GM12891 (cell line): ENCODE measurements around the gene NELFB.

Source experiments
- DNase-seq: peaks from one replicate; pipeline ENCODE4 v3.0.0; 2011; ENCODE audit warnings: low spot score; ENCODE audit not compliant: insufficient read length
- FAIRE-seq: peaks from 2 replicates; lab custom pipeline; 2011; peaks lifted over from hg19 to GRCh38; lab: Jason Lieb, UNC
- PAX5 ChIP-seq: IDR thresholded peaks from 2 replicates; pipeline ENCODE4 v1.6.1; 2011; ENCODE audit warnings: low read length, moderate library complexity, mild to moderate bottlenecking; ENCODE audit not compliant: insufficient read depth, severe bottlenecking
- POLR2A ChIP-seq: IDR thresholded peaks from 2 replicates; pipeline ENCODE4 v1.6.1; 2011; ENCODE audit warnings: low read depth, low read length, control low read depth
- POLR2AphosphoS5 ChIP-seq: IDR thresholded peaks from 2 replicates; pipeline ENCODE4 v1.6.1; 2011; ENCODE audit warnings: low read depth, low read length, control low read depth
- POU2F2 ChIP-seq: IDR thresholded peaks from 2 replicates; pipeline ENCODE4 v1.6.1; 2011; ENCODE audit warnings: low read depth, mild to moderate bottlenecking, control low read depth, low read length, moderate library complexity
- SPI1 ChIP-seq: IDR thresholded peaks from 2 replicates; pipeline ENCODE4 v1.6.1; 2011; ENCODE audit warnings: low read depth, low read length, control low read depth
- TAF1 ChIP-seq: IDR thresholded peaks from 2 replicates; pipeline ENCODE4 v1.6.1; 2011; ENCODE audit warnings: low read depth, low read length, control low read depth

NELFB gene

DNA sequence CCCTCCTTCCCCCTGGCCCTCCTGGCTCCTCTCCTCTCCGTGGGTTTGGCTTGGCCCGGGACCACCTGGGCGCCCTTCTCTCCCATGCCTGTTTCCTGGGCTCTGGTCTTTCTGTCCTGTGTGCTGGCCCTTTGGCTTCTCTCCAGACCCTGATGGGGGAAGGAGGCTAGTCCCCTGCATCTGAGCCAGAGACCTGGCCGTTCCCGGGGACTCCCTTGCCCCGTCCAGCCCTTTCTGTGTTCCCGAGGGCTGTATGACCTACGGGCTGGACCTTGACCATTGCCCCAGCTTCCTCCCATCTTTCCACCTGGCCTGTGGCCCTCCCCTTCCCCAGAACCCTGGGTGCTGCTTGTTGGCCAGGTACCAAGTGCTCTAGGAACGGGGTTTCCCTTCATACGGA is 8.4 kb downstream of the NELFB start:
- no peak for TF ChIP-seq SPI1
- TF ChIP-seq POLR2AphosphoS5: no peak
- no peak for TF ChIP-seq POU2F2
- no peak for TF ChIP-seq POLR2A
- TF ChIP-seq PAX5: no peak
- no peak for DNase-seq
- FAIRE-seq: no peak

DNA sequence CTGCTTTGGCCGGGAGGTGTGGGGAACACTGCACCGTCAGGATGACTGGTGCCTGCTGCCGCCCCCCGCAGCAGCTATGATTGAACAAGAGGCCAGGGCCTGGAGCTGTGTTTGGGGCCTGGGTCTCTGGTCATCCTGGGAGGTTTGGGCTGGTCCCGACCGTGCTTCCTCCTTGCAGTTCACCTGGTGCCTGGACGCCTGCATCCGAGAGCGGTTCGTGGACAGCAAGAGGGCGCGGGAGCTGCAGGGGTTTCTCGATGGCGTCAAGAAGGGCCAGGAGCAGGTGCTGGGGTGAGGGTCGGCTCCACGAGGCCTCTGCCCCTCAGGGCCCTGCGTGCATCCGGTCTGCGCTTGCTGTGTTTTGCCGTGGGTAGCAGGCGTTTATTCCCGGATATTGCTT is 8.9 kb downstream of the NELFB start:
- no peak for DNase-seq
- TF ChIP-seq POLR2A (no peak), SPI1 (no peak), POLR2AphosphoS5 (no peak), PAX5 (no peak), POU2F2 (no peak), TAF1 (no peak)
- FAIRE-seq: no peak

- no peak for FAIRE-seq
- no peak for TF ChIP-seq TAF1
- TF ChIP-seq PAX5: no peak
- no peak for TF ChIP-seq POU2F2
- no peak for TF ChIP-seq SPI1
- TF ChIP-seq POLR2A: no peak
- no peak for TF ChIP-seq POLR2AphosphoS5
- no peak for DNase-seq
Observed at GRCh38 chr9:137265496-137266161, 10.5 kb downstream of the NELFB start.

- TF ChIP-seq PAX5 (no peak), TAF1 (no peak), POU2F2 (no peak), SPI1 (no peak), POLR2A (no peak), POLR2AphosphoS5 (no peak)
- no peak for FAIRE-seq
- no peak for DNase-seq
Observed at GRCh38 chr9:137266162-137266527, 11.0 kb downstream of the NELFB start.

DNA sequence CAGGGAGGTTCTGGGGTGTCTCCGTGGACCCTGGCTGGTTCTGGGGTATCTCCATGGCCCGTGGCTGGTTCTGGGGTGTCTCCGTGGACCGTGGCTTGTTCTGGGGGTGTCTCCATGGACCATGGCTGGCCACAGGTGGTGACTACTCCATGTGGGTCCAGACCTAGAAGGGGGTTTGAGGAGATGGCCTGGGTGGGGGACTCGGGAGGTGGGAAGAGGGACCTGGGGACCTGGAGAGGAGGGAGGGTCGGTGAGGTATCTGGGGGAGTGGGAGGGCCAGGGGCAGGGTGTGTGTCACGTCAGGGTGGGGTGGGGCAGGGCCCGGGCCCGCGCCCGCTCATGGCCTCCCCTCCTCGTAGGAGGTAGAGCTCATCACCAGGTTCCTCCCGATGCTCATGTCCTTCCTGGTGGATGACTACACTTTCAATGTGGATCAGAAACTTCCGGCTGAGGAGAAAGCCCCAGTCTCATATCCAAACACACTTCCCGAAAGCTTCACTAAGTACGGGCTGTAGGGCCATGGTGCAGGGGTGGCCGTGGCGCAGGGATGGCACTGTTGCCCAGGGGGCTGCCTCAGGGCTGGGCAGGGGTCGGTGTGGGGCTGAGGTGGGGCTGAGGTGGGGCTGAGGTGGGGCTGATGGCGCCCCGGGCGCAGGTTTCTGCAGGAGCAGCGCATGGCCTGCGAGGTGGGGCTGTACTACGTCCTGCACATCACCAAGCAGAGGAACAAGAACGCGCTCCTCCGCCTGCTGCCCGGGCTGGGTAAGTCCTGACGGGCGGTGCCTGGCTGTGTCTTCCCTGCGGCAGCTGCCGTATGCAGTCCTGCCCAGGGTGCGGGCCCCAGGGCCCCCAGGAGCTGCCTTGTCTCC is 11.7 kb downstream of the NELFB start:
- TF ChIP-seq PAX5 (no peak), POLR2A (no peak), TAF1 (no peak), POU2F2 (no peak), SPI1 (no peak), POLR2AphosphoS5 (no peak)
- FAIRE-seq (no peak), DNase-seq (no peak)

DNA sequence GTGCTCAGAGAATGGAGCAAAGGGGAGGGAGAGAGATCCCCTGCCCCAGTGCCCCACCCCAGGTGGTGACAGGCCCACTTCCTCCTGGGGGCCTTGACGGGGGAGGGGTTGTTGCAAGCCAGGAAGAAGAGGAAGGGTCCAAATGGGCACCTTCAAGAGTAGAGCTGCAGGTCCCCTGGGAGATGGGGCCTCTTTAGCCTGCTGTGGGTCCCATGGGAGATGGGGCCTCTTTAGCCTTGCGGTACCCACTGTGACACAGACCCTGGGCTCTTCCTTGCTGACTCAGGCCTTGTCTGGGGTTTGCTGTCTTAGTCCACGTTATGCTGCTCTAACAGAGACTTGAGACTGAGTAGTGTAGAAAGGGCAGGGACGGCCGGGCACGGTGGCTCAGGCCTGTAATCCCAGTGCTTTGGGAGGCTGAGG is 12.8 kb downstream of the NELFB start:
- no peak for FAIRE-seq
- no peak for DNase-seq
- TF ChIP-seq POLR2A (no peak), TAF1 (no peak), PAX5 (no peak), POLR2AphosphoS5 (no peak), SPI1 (no peak), POU2F2 (no peak)

GRCh38 chr9:137268538-137269201 is 13.5 kb downstream of the NELFB start:
- DNase-seq (no peak), FAIRE-seq (peak; percentile 48)
- TF ChIP-seq PAX5: no peak
- TF ChIP-seq POU2F2: no peak
- TF ChIP-seq TAF1: no peak
- no peak for TF ChIP-seq POLR2AphosphoS5
- no peak for TF ChIP-seq POLR2A
- TF ChIP-seq SPI1: no peak

DNA sequence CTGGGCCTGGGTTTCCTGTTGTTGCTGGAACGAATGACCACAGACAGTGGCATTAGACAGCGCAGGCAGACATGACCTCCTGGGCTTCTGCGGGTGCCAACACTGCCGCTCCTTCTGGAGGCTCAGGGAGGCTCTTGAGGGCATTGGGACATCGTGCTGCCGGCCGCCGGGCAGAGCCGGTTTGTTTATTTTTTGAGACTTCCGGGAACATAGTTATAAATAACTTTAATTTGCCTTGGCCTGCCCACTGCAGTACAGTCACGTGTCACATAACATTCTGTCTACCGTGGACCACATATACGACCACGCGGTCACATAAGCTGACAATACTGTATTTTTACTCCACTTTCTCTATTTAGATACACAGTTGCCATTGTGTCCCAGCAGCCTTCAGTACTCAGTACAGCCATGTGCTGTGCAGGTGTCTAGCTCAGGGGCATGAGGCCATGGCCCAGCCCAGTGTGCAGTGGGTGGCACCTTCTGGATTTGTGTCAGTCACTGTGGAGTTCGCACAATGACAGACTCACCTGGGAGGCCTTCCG is 14.2 kb downstream of the NELFB start:
- TF ChIP-seq POLR2AphosphoS5 (no peak), TAF1 (no peak), POLR2A (no peak), SPI1 (no peak)
- FAIRE-seq (peak; percentile 72), DNase-seq (no peak)

- no peak for DNase-seq
- no peak for TF ChIP-seq TAF1
- no peak for TF ChIP-seq POLR2A
- TF ChIP-seq PAX5: no peak
- TF ChIP-seq POLR2AphosphoS5: no peak
- no peak for TF ChIP-seq SPI1
- FAIRE-seq: no peak
Observed at GRCh38 chr9:137270929-137271695, 16.0 kb downstream of the NELFB start.
